Measurements from ENCODE around the gene ALG10.
"Not testable (repeated sequence)": the region's sequence is repeated elsewhere in the genome, so short reads cannot be mapped to it uniquely, and the experiment has no call there.

The ALG10 gene

GRCh38 chr12:34016361-34016760 lies 5.9 kb upstream of the ALG10 start:
- ChIA-PET CTCF (no interaction called here), POLR2A (ENCODE audit: low non-redundant PET) (no interaction called here)
- DNase-seq (ENCODE audit: low spot score): no peak
- TF ChIP-seq CTCF (conservative IDR thresholded peaks at IDR 0.05; ENCODE audit: low read depth): no peak
- H3K27ac ChIP-seq: no peak overlapping the region

GRCh38 chr12:34021071-34021470 lies 1.2 kb upstream of the ALG10 start:
- CTCF ChIA-PET: interaction anchor here (0.7 to 3.0 kb wide), 2 partner anchors 1073 to 1265 kb away, joined by 3 to 17 read pairs; partner anchors contain the start of gene YARS2
- H3K27ac ChIP-seq: no peak overlapping the region
- POLR2A ChIA-PET (ENCODE audit: low non-redundant PET): no interaction called here
- no peak for TF ChIP-seq CTCF (conservative IDR thresholded peaks at IDR 0.05; ENCODE audit: low read depth)
- no peak for DNase-seq (ENCODE audit: low spot score)

- CTCF ChIA-PET; DNase-seq (ENCODE audit: low spot score); H3K27ac ChIP-seq; POLR2A ChIA-PET (ENCODE audit: low non-redundant PET): not testable (repeated sequence)
Observed at GRCh38 chr12:34027661-34028060, 5.4 kb downstream of the ALG10 start.

DNA sequence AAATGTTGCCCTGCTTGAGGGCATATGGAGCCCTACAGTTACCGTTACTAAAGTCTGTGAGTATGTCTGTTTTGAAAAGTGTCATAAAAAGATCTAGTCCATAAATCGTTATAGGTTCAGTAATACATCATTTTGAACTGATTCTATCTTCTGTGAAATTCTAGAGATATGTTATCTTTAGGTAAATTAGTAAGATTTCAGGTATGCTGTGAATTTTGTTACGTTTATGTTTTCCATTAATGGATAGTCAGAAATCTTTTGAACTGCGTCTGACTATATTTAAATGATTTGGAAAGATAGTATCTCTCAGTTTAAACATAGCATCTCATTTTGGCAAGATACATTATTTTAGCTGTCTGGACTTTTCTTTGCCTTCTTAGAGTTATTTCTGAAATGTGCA lies 8.3 kb downstream of the ALG10 start:
- TF ChIP-seq CTCF (conservative IDR thresholded peaks at IDR 0.05; ENCODE audit: low read depth): no peak
- no peak for DNase-seq (ENCODE audit: low spot score)
- no peak overlapping the region for H3K27ac ChIP-seq
- ChIA-PET CTCF (no interaction called here), POLR2A (ENCODE audit: low non-redundant PET) (no interaction called here)

DNA sequence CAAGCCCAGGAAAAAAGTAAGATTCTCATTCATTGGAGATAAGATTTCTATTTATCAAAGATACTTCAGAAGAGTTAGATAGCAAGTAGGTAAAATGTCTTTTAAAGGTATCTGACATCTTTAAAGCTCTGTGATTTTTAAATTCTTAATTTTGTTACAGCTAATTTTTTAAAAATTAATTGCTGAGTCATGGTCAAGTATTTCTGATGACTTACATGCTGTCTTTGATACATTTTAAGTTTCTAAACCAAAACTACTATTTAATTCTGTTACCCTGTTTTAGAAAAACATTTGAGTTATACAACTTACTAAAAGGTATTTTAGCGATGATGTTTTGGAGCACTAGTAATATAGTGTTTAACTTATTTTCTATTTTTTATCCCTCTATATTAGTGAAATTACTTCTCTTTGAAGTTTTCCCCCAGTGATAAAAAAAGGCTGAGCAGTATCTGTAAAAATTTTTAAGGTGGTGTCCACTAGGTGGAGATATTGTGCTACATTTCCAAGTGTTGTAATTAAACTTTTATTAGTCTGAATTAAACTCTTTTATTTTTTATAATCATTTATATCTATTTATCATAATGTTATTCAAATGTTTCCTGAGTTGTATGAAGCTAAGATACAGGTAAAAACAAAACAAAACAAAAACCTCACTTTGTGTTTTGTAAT lies 11.5 kb downstream of the ALG10 start:
- POLR2A ChIA-PET (ENCODE audit: low non-redundant PET): no interaction called here
- TF ChIP-seq CTCF (conservative IDR thresholded peaks at IDR 0.05; ENCODE audit: low read depth): peak; percentile 63
- DNase-seq (ENCODE audit: low spot score): peak; percentile 11
- H3K27ac ChIP-seq: no peak overlapping the region
- CTCF ChIA-PET: interaction anchor here (0.7 kb wide), 2 partner anchors 87 to 1260 kb away, joined by 3 read pairs; no protein-coding TSS in a partner anchor

- H3K27ac ChIP-seq; DNase-seq (ENCODE audit: low spot score); POLR2A ChIA-PET (ENCODE audit: low non-redundant PET): not testable (repeated sequence)
- TF ChIP-seq CTCF (conservative IDR thresholded peaks at IDR 0.05; ENCODE audit: low read depth): peak; percentile 14; the same call in 1 of the 2 replicates
- CTCF ChIA-PET: interaction anchor here (0.6 kb wide), 1 partner anchor 176 kb away, joined by 3 read pairs; no protein-coding TSS in a partner anchor
Observed at GRCh38 chr12:34038357-34038756, 16.1 kb downstream of the ALG10 start.

DNA sequence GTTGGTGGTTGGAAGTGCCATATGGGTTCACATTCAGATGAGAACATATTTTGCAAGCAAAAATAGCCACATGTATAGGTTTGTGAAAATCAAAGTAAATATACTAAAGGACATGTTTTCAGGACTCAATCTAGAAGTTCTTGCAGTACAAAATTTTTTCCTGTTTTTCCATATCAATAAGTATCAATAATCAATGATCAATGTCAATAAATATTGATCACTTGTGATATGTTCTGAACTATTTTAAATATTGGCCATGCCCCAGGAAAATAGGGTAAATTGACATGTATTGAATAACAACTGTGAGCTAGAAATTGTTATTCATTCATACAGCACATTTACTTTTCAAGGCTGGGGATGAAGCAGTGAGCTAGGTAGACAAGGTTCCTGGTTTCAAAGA lies 24.3 kb downstream of the ALG10 start:
- no peak overlapping the region for H3K27ac ChIP-seq
- POLR2A ChIA-PET (ENCODE audit: low non-redundant PET): no interaction called here
- DNase-seq (ENCODE audit: low spot score): no peak
- no peak for TF ChIP-seq CTCF (conservative IDR thresholded peaks at IDR 0.05; ENCODE audit: low read depth)
- CTCF ChIA-PET: interaction anchor here (0.6 kb wide), 1 partner anchor 130 kb away, joined by 3 read pairs; no protein-coding TSS in a partner anchor

- DNase-seq (ENCODE audit: low spot score); POLR2A ChIA-PET (ENCODE audit: low non-redundant PET); H3K27ac ChIP-seq: not testable (repeated sequence)
- CTCF ChIA-PET: interaction anchor here (0.6 kb wide), 1 partner anchor 75 kb away, joined by 3 read pairs; no protein-coding TSS in a partner anchor
Observed at GRCh38 chr12:34047855-34048254, 25.6 kb downstream of the ALG10 start.

Measured in RWPE1 (cell line).